CD14-positive monocyte (primary cell): ENCODE measurements around the gene TLCD1. TPM values are rescaled to one million over a fixed set of nuclear protein-coding genes. Genes with fewer than 3 reads are reported as not detected.
A peak's percentile ranks its signal among the peaks of the same experiment; 100 is the strongest.

ENCODE experiments used
- DNase-seq, 3 donors: peaks; one replicate each; pipeline ENCODE4 v3.0.0-alpha.2; 2011 to 2022
- H2AFZ ChIP-seq: 2 replicates; pipeline ENCODE4 v1.6.0; 2012; ENCODE audit warnings: mild to moderate bottlenecking, low read depth, low read length, inconsistent platforms; ENCODE audit not compliant: insufficient read depth, poor library complexity, severe bottlenecking
- H3K27ac ChIP-seq, 2 donors: 1 replicate in 1 of 2; 2 replicates in 1 of 2; pipeline ENCODE4 v1.5.1; 2012 to 2013; ENCODE audit warnings: low read length in 2 of 2, control low read depth in 1 of 2, inconsistent platforms in 1 of 2, low read depth in 1 of 2, mild to moderate bottlenecking in 1 of 2
- H3K27me3 ChIP-seq, 2 donors: one replicate each; pipeline versions ENCODE4 v1.6.0 to v1.6.1; 2011 to 2013; ENCODE audit warnings: low read length in 2 of 2; ENCODE audit not compliant: control insufficient read depth in 2 of 2, insufficient read depth in 2 of 2
- H3K36me3 ChIP-seq, 2 donors: replicated peaks in 1 of 2; 1 replicate in 1 of 2; 2 replicates in 1 of 2; pipeline versions ENCODE4 v1.5.1 to v1.6.1; 2012 to 2013; ENCODE audit warnings: low read length in 2 of 2, control low read depth in 1 of 2, inconsistent platforms in 1 of 2, mild to moderate bottlenecking in 1 of 2; ENCODE audit not compliant: insufficient read depth in 2 of 2, control insufficient read depth in 1 of 2
- H3K4me1 ChIP-seq, 2 donors: 1 replicate in 1 of 2; 2 replicates in 1 of 2; pipeline versions ENCODE4 v1.5.1 to v1.6.1; 2012 to 2013; ENCODE audit warnings: low read length in 2 of 2, control low read depth in 1 of 2, inconsistent platforms in 1 of 2, mild to moderate bottlenecking in 1 of 2, moderate library complexity in 1 of 2; ENCODE audit not compliant: insufficient read depth in 2 of 2, control insufficient read depth in 1 of 2
- H3K4me2 ChIP-seq: replicated peaks from 2 replicates; pipeline ENCODE3; 2012; ENCODE audit warnings: low read length, moderate library complexity, mild to moderate bottlenecking; ENCODE audit not compliant: poor library complexity, severe bottlenecking; ENCODE audit errors: extremely low read depth
- H3K4me3 ChIP-seq, 3 experiments: fragments of 200-600 bp in 1 of 3; sonication (generic) in 1 of 3; replicated peaks in 1 of 3; 1 replicate in 2 of 3; 2 replicates in 1 of 3; pipeline ENCODE4 v1.5.1; 2011 to 2013; ENCODE audit warnings: low read length in 3 of 3, mild to moderate bottlenecking in 3 of 3, control low read depth in 2 of 3, low read depth in 2 of 3, inconsistent platforms in 1 of 3, moderate library complexity in 1 of 3
- H3K79me2 ChIP-seq: 2 replicates; pipeline ENCODE4 v1.6.0; 2012; ENCODE audit warnings: mild to moderate bottlenecking, control low read depth, inconsistent platforms, low read length, moderate library complexity; ENCODE audit not compliant: insufficient read depth
- H3K9ac ChIP-seq: 2 replicates; pipeline ENCODE4 v1.6.0; 2017; ENCODE audit warnings: low read length, mild to moderate bottlenecking; ENCODE audit not compliant: insufficient read depth, poor library complexity, severe bottlenecking
- H3K9me3 ChIP-seq, 2 donors: replicated peaks in 1 of 2; 1 replicate in 1 of 2; 2 replicates in 1 of 2; pipeline versions ENCODE4 v1.5.1 to v1.6.1; 2012 to 2013; ENCODE audit warnings: low read length in 2 of 2, control low read depth in 1 of 2; ENCODE audit not compliant: control insufficient read depth in 1 of 2, insufficient read depth in 1 of 2
- H4K20me1 ChIP-seq: 2 replicates; pipeline ENCODE4 v1.6.0; 2012; ENCODE audit warnings: mild to moderate bottlenecking, low read length, control low read depth, moderate library complexity; ENCODE audit not compliant: insufficient read depth
- H3K27ac Mint-ChIP-seq, 7 donors: one replicate each; pipeline ENCODE4 v1.8.0; 2020; ENCODE audit warnings: mild to moderate bottlenecking in 7 of 7, mixed read lengths in 7 of 7, moderate library complexity in 6 of 7, inconsistent platforms in 2 of 7
- H3K27me3 Mint-ChIP-seq, 3 donors: one replicate each; pipeline ENCODE4 v1.8.0; 2021 to 2022; ENCODE audit warnings: low read depth in 3 of 3, mild to moderate bottlenecking in 3 of 3, mixed read lengths in 3 of 3, moderate library complexity in 3 of 3, inconsistent platforms in 1 of 3
- H3K36me3 Mint-ChIP-seq, 2 donors: one replicate each; pipeline ENCODE4 v1.8.0; 2020; ENCODE audit warnings: mixed read lengths in 2 of 2, inconsistent platforms in 1 of 2, mild to moderate bottlenecking in 1 of 2
- H3K4me1 Mint-ChIP-seq: one replicate; pipeline ENCODE4 v1.8.0; 2020; ENCODE audit warnings: mild to moderate bottlenecking, mixed read lengths
- H3K4me3 Mint-ChIP-seq, 2 donors: one replicate each; pipeline ENCODE4 v1.8.0; 2020; ENCODE audit warnings: mild to moderate bottlenecking in 2 of 2, mixed read lengths in 2 of 2, moderate library complexity in 1 of 2
- H3K9me3 Mint-ChIP-seq, 7 donors: one replicate each; pipeline ENCODE4 v1.8.0; 2020 to 2022; ENCODE audit warnings: mixed read lengths in 7 of 7, mild to moderate bottlenecking in 6 of 7, moderate library complexity in 6 of 7, inconsistent platforms in 2 of 7
- CTCF ChIP-seq: fragments of 200-600 bp; IDR thresholded peaks from one replicate; pipeline ENCODE4 v1.8.0; 2022; ENCODE audit warnings: antibody characterized with exemption, mild to moderate bottlenecking
- WGBS: methylation state at CpG from one replicate; pipeline ENCODE4 v1.1.5; 2013; ENCODE audit warnings: missing lambda C conversion rate; ENCODE audit not compliant: insufficient coverage; 5-methylcytosine and 5-hydroxymethylcytosine counted together
- intact Hi-C, 2 donors: fragments of 100-400 bp; cut with micrococcal nuclease; formaldehyde crosslinking; loops; one replicate each; pipeline versions ENCODE4 v1.15.0 to v1.15.1; 2023
- polyA plus RNA-seq, 3 donors: library from polyadenylated mRNA; depleted of rRNA in 1 of 3; unstranded in 2 of 3; stranded (reverse) in 1 of 3; fragments of 300-500 nt in 2 of 3; fragments of >200 nt in 1 of 3; fragmentation: Illumina TruSeq in 2 of 3; gene quantifications; 1 replicate in 2 of 3; 2 replicates in 1 of 3; pipeline ENCODE4 v1.2.3, GENCODE V29; 2012 to 2021

TLCD1 gene
- polyA plus RNA-seq, 3 donors: 0.79 TPM; not detected in 2

- Histone ChIP-seq H3K9me3 (no peaks in the 10 kb centered on the region), H3K4me2 (no peak overlapping the region), H3K27me3 (no peaks in the 10 kb centered on the region), H4K20me1 (peaks cover 7% of the 10 kb centered on the region), H3K4me3 (no peak overlapping the region), H3K9ac (no peak overlapping the region), H3K36me3 (peaks cover 22 to 41% of the 10 kb centered on the region in 2 donors), H3K27ac (no peak overlapping the region), H2AFZ (no peak overlapping the region), H3K4me1 (peaks cover 15 to 16% of the 10 kb centered on the region in 2 donors), H3K79me2 (peaks cover 5% of the 10 kb centered on the region)
- H3K9me3 Mint-ChIP-seq: no peaks in the 10 kb centered on the region
- WGBS: no CpG with 5 or more reads among the region's 5 CpGs
- peak; percentile 93 for TF ChIP-seq CTCF
- H3K36me3 Mint-ChIP-seq: peaks cover 18 to 32% of the 10 kb centered on the region in 2 donors
- intact Hi-C loops: loop anchor here (10.0 kb wide), 3 partner anchors 71 to 351 kb away; partner anchors contain the start of gene ERAL1 (in 1 of the 2)
- H3K27me3 Mint-ChIP-seq: peaks cover 0 to 2% (median 0%) of the 10 kb centered on the region in 3 donors
- peaks cover 19% of the 10 kb centered on the region for H3K4me1 Mint-ChIP-seq
- H3K4me3 Mint-ChIP-seq: no peak overlapping the region
- H3K27ac Mint-ChIP-seq: no peak overlapping the region
- DNase-seq: peak; percentile 48 to 72 (median 59)
Observed at GRCh38 chr17:28763804-28764266, 37.8 kb upstream of the TLCD1 start.

GRCh38 chr17:28763137-28763799 is 37.2 kb upstream of the TLCD1 start:
- H3K9me3 Mint-ChIP-seq: no peaks in the 10 kb centered on the region
- intact Hi-C loops: loop anchor here (10.0 kb wide), 3 partner anchors 72 to 352 kb away; partner anchors contain the start of gene ERAL1 (in 1 of the 2)
- H3K27me3 Mint-ChIP-seq: peaks cover 0 to 2% (median 0%) of the 10 kb centered on the region in 3 donors
- H3K27ac Mint-ChIP-seq: no peak overlapping the region
- no CpG with 5 or more reads among the region's 1 CpG for WGBS
- Histone ChIP-seq H3K79me2 (peaks cover 5% of the 10 kb centered on the region), H3K27ac (no peak overlapping the region), H2AFZ (no peak overlapping the region), H3K9me3 (no peaks in the 10 kb centered on the region), H3K9ac (no peak overlapping the region), H3K4me1 (peaks cover 15 to 16% of the 10 kb centered on the region in 2 donors), H3K4me2 (no peak overlapping the region), H3K27me3 (no peaks in the 10 kb centered on the region), H4K20me1 (peaks cover 7% of the 10 kb centered on the region), H3K36me3 (peaks cover 28 to 47% of the 10 kb centered on the region in 2 donors), H3K4me3 (no peak overlapping the region)
- no peak for DNase-seq
- TF ChIP-seq CTCF: no peak
- H3K36me3 Mint-ChIP-seq: peaks cover 23 to 37% of the 10 kb centered on the region in 2 donors
- H3K4me1 Mint-ChIP-seq: peaks cover 19% of the 10 kb centered on the region
- no peak overlapping the region for H3K4me3 Mint-ChIP-seq
